DMS114 treated with DMSO at 0.1 percent for 48 hours (cell line): ENCODE results near the gene PKM.

Experiments
- DNase-seq: peaks from one replicate; lab custom pipeline; 2025; ENCODE audit not compliant: unreplicated experiment; lab: John Stamatoyannopoulos, UW

Gene PKM

GRCh38 chr15:72161361-72162132 lies 69.4 kb downstream of the PKM start:
- DNase-seq = no peak

GRCh38 chr15:72160696-72161245 lies 70.2 kb downstream of the PKM start:
- DNase-seq = no peak

GRCh38 chr15:72156928-72157327 lies 74.1 kb downstream of the PKM start:
- no peak for DNase-seq

GRCh38 chr15:72155635-72156616 lies 75.1 kb downstream of the PKM start:
- peak; percentile 79 for DNase-seq

- no peak for DNase-seq
These were observed 75.9 kb downstream of the PKM start for GRCh38 chr15:72155003-72155621.

GRCh38 chr15:72154316-72154715 lies 76.7 kb downstream of the PKM start:
- no peak for DNase-seq

GRCh38 chr15:72153269-72154000 lies 77.6 kb downstream of the PKM start:
- no peak for DNase-seq
